Measurements from ENCODE around the gene ATOSA.
A peak's percentile ranks its signal among the peaks of the same experiment; 100 is the strongest.

The ATOSA gene, protein sequence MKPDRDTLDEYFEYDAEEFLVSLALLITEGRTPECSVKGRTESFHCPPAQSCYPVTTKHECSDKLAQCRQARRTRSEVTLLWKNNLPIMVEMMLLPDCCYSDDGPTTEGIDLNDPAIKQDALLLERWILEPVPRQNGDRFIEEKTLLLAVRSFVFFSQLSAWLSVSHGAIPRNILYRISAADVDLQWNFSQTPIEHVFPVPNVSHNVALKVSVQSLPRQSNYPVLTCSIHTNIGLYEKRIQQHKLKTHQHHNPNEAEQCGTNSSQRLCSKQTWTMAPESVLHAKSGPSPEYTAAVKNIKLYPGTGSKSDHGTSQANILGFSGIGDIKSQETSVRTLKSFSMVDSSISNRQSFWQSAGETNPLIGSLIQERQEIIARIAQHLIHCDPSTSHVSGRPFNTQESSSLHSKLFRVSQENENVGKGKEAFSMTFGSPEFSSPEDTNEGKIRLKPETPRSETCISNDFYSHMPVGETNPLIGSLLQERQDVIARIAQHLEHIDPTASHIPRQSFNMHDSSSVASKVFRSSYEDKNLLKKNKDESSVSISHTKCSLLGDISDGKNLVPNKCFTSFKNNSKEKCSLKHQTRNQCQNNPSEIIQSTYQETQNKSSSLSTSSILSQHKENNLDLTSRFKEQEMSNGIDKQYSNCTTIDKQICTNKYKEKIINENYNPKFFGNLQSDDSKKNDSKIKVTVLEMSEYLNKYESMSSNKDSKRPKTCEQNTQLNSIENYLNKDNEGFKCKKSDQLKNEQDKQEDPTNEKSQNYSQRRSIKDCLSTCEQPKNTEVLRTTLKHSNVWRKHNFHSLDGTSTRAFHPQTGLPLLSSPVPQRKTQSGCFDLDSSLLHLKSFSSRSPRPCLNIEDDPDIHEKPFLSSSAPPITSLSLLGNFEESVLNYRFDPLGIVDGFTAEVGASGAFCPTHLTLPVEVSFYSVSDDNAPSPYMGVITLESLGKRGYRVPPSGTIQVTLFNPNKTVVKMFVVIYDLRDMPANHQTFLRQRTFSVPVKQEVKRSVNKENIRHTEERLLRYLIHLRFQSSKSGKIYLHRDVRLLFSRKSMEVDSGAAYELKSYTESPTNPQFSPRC

DNA sequence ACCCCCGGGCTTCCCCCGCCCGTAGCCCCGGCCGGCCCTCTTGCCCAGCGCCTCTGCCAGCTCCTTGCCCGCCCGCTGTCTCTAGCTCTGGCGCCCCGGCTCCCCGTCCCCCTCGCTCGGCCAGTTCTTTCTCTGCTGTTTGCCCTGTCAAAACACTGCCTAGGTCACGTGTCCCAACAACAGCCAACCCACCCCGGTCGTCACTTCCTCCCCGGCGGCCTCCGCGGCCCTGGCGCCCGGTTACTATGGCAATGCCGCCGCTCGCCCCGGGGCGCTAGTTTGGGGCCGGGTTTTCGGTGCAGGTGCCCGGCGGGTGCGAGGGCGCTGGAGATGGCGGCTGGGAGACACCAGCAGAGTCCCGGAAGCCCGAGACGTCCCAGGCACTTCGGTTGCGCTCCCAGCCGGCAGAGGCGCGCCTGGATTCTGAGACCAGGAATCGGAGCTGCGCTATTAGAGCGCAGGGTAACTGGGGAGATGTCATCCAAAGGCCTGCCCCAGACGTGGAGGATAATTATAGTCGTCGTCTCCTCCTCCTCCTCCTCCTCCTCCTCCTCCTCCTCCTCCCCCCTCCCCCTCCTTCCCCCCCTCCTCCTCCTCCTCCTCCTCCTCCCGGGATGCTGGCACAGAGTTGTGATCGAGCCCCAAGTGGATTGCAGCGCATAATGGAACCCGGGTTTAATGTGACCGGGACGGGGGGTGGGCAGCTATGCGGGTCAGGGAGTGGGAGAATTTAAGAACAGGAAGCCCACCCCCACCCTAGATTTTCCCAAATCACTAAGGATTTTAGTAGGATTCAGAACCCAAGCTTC, at the start of gene ATOSA:
ATOSA (minus strand) TSS at position 157 of the 809 bp plus-strand sequence. CDS start 1,367 bp downstream, outside the sequence.
- DNase-seq (ENCODE audit: low spot score) = peak; percentile 91

DNA sequence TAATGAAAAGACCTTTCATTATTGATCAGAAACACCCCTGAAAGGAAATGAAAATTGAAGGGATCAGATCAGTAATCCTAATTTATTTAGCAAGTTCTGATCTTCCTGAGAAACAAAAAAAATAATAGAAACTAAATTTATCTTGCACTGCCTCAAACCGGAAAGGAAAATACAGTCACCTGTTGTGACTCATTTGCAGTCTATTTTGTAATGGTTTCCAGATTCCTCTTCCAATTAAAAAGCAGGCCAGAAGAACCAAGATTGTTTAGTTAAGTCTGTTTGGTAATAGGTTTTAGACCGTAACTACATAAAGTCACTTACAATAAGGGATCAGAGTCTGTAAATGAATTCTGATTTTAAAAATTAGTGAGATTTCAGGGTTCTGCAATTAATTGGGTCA, 49.7 kb upstream of the ATOSA start:
- DNase-seq (ENCODE audit: low spot score) = no peak

DNA sequence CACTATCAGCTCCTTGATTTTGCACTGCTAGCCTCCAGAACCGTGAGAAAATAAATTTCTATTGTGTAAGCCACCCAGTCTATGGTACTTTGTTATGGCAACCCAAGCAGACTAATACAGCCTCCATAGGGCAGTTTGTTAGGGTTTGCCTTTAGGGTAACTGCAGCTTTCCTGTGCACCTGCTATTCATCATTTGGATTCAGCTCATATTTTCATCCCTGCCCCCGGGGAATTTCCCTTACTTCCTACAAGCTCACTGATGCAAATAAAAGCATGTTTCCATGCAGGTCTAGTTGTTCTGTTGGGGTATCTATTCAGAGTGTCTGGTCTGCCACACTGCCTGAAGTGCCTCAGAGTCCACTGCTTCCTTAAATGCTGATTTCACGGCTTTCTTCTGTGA, 48.6 kb upstream of the ATOSA start:
- no peak for DNase-seq (ENCODE audit: low spot score)

DNA sequence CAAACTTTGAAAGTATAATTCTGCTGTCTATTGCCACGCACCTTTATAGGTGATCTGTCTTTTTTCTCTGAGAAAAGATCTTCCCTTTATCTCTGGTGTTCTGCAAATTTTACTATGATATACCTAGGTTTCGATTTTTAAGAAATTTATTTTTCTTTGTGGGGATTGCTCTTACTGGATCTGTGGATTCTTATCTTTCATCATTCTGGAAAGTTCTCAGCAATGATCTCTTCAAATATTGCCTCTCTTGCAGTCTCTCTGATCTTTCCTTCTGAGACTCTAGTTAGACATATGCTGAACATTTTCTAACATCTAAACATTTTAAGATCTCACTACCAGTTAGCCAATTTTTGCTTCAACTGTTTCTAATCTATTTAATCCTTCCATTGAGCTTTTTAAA, 47.0 kb upstream of the ATOSA start:
- no peak for DNase-seq (ENCODE audit: low spot score)

GRCh38 chr15:52718551-52718950, 39.4 kb upstream of the ATOSA start:
- DNase-seq (ENCODE audit: low spot score) = no peak

GRCh38 chr15:52717924-52718323, 38.7 kb upstream of the ATOSA start:
- no peak for DNase-seq (ENCODE audit: low spot score)

DNA sequence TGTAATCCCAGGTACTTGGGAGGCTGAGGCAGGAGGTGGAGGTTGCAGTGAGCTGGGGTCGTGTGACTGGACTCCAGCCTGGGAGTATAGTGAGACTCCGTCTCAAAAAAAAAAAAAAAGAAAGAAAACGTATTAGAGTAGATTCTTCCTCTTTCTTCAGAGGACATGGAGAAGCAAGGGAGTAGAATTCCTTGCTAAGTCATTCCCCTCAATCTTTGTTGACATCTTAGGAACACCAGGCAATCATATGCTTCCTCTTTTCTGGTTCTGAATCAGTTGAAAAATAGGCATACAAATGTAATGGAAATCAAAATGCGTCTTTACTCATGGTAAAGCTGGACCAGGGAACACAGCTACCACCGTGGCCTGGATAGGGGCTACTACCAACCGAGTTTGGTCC, 38.3 kb upstream of the ATOSA start:
- DNase-seq (ENCODE audit: low spot score) = no peak

- DNase-seq (ENCODE audit: low spot score) = no peak
Observed at GRCh38 chr15:52716536-52716935, 37.3 kb upstream of the ATOSA start.

GRCh38 chr15:52715411-52715810, 36.2 kb upstream of the ATOSA start:
- DNase-seq (ENCODE audit: low spot score) = no peak

DNA sequence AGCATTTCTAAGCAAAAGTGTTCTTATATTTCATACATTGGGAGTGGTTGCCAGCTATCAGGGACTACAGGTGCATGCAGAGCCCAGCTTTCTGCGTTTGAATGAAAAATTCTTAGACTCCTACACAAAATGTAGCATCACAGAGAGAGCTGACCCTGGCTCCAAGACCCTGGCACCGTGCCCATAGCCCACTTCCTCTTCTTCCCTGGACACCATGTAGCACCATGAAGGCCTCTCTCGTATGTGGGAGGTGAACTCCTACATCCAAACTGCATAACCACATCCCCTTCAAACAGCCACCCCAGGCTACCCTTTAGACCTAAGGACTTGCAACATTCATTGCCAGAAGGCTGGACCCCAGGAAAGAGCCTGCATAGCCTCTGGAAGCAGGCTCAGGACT, 35.8 kb upstream of the ATOSA start:
- DNase-seq (ENCODE audit: low spot score) = no peak

GRCh38 chr15:52710708-52711389, 31.7 kb upstream of the ATOSA start:
- no peak for DNase-seq (ENCODE audit: low spot score)

DNA sequence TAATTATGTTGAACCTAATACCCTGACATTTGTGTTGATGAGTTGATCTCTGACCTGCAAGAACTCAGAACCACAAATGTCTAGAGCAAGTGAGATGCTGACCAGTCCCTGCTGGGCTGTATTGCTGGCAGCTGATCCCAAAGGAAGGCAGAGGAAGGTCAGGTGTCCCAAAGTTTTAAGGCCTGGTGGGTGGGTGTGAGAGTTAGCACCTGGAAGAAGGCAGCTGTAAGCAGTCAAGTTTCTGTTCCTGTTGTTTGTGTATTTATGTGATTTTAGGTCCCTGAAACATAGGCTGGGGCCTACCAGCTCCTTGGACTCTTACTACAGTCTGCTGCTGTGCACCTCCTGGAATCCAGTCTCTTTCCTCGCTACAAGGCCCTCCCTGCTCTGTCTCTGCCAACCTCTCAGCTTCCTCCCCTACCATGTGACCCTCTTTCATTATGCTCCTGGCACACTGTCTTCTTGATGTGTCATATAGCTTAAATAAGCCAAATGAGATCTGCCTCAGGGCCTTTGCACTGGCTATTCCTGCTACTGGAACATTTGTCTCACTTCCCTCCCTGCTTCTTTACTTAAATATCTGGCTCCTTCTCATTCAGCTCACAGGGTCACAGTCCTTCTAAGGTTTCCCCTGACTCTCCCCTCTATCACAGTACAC, 31.0 kb upstream of the ATOSA start:
- DNase-seq (ENCODE audit: low spot score) = no peak

DNA sequence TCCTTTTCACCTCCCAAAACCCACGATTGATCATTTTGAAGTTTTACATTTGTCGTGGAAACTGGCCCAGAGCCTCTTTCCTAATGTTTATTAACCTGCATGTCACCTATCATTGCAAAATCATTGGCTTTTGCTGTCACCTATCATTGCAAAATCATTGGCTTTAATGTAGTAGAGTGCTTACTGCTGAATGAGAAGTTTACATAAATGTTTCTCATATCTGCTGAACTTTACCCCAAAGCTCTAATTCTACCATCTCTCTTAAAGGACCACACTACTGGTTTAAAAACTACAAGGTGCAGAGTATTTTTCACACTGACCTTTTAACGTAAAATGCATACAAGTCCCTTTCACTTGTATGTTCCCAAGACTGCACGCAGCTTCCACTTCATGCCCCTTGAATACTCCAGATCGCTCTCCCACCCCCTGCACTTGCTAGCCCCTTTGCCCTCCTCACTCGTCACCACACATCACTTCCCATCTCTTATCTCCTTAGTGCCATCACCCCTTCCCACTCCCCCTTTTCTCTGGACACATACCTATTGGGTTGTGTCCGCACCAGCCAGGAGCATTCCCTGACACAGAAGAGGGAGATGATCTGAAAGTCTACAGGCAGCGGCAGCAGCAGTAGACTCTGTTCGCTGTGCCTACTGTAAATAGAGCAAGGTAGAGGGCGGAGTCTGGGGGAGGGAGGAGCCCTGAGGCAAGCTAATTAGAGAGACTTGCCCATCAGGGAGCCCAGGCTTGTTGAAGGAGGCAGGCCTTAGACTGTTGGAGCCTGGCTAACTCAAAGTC, 30.2 kb upstream of the ATOSA start:
- no peak for DNase-seq (ENCODE audit: low spot score)

- DNase-seq (ENCODE audit: low spot score) = no peak
Observed at GRCh38 chr15:52706091-52706490, 26.9 kb upstream of the ATOSA start.

GRCh38 chr15:52702390-52702789, 23.2 kb upstream of the ATOSA start:
- no peak for DNase-seq (ENCODE audit: low spot score)

DNA sequence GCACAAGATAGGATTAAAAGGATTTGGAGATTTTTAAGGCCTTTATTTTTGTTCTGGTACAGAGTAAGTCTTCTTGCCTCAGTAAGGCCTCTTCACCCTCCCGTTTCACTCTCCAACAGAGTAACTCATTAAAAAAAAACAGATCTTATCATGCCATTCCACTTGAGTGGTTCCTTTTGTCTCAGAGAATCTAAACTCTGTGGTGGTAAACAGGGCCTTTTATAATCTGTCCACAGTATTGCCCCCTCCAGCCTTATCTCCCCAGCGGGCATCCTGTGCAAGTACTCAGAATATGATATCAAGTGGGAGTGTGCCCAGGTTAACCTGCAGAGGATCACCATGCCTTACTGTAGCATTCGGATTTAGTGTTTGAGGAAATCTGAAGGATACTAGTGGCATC, 20.3 kb upstream of the ATOSA start:
- DNase-seq (ENCODE audit: low spot score) = no peak

DNA sequence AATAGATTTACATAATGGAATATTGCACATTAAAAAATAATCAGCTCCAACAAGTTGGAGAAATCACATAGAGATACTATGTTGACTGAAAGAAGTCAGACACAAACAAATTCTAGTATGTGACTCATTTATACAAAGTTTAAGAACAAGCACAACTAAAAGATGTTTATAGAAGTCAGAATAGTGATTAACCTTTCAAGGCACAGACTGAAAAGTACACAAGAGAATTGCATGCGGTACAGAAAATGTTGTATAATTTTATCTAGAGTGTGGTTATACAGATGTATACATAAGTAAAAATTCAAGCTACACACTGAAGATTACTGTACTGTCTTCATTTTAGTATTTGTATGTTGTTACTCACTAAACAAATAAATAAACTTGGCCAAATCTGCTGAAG, 19.3 kb upstream of the ATOSA start:
- DNase-seq (ENCODE audit: low spot score) = no peak

- DNase-seq (ENCODE audit: low spot score) = no peak
Observed at GRCh38 chr15:52697051-52697450, 17.9 kb upstream of the ATOSA start.

GRCh38 chr15:52695154-52695553, 16.0 kb upstream of the ATOSA start:
- no peak for DNase-seq (ENCODE audit: low spot score)

GRCh38 chr15:52689562-52689961, 10.4 kb upstream of the ATOSA start:
- no peak for DNase-seq (ENCODE audit: low spot score)
